HG03066 (cell line): ENCODE measurements around the gene CCDC92B.
"Not testable (repeated sequence)": the region's sequence is repeated elsewhere in the genome, so short reads cannot be mapped to it uniquely, and the experiment has no call there.

Source experiments
- ATAC-seq: cut with Tn5 transposase; IDR thresholded peaks from one replicate; pipeline ENCODE4 v1.9.1; 2021; ENCODE audit warnings: low read depth; ENCODE audit not compliant: unreplicated experiment

The CCDC92B gene

GRCh38 chr17:2691069-2691871, 58.2 kb downstream of the CCDC92B start:
- no peak for ATAC-seq

- ATAC-seq: no peak
Observed at GRCh38 chr17:2690165-2691068, 59.0 kb downstream of the CCDC92B start.

- ATAC-seq: no peak
Observed at GRCh38 chr17:2689411-2690164, 59.9 kb downstream of the CCDC92B start.

GRCh38 chr17:2688351-2689342, 60.8 kb downstream of the CCDC92B start:
- ATAC-seq: no peak

- no peak for ATAC-seq
Observed at GRCh38 chr17:2687074-2687418, 62.4 kb downstream of the CCDC92B start.

GRCh38 chr17:2685696-2686095, 63.8 kb downstream of the CCDC92B start:
- no peak for ATAC-seq

- no peak for ATAC-seq
Observed at GRCh38 chr17:2684549-2684948, 64.9 kb downstream of the CCDC92B start.

- no peak for ATAC-seq
Observed at GRCh38 chr17:2683912-2684311, 65.5 kb downstream of the CCDC92B start.

GRCh38 chr17:2682176-2682938, 67.1 kb downstream of the CCDC92B start:
- no peak for ATAC-seq

- no peak for ATAC-seq
Observed at GRCh38 chr17:2681650-2682049, 67.8 kb downstream of the CCDC92B start.

- ATAC-seq: no peak
Observed at GRCh38 chr17:2680961-2681360, 68.5 kb downstream of the CCDC92B start.

- ATAC-seq: not testable (repeated sequence)
Observed at GRCh38 chr17:2679247-2679646, 70.2 kb downstream of the CCDC92B start.
